Stimulated activated CD8-positive, alpha-beta memory T cell treated with anti-CD3 and anti-CD28 coated beads, Interleukin-12 subunit alpha, Interleukin-12 subunit beta, amount 100 ng/mL, for 1 hour (primary cell): ENCODE data around the gene EFNA1.
"Not testable (repeated sequence)": the region's sequence is repeated elsewhere in the genome, so short reads cannot be mapped to it uniquely, and the experiment has no call there.

Experiments
- DNase-seq: peaks from one replicate; pipeline ENCODE4 v3.0.0-alpha.2; 2020; ENCODE audit warnings: low read depth

EFNA1 gene

GRCh38 chr1:155092131-155092530, 35.5 kb upstream of the EFNA1 start:
- no peak for DNase-seq

- DNase-seq, result no peak
Observed at GRCh38 chr1:155092641-155093040, 35.0 kb upstream of the EFNA1 start.

GRCh38 chr1:155093911-155094621, 33.6 kb upstream of the EFNA1 start:
- DNase-seq, result no peak

- DNase-seq, result no peak
Observed at GRCh38 chr1:155094622-155094948, 33.1 kb upstream of the EFNA1 start.

- DNase-seq, result no peak
Observed at GRCh38 chr1:155099331-155099730, 28.3 kb upstream of the EFNA1 start.

- DNase-seq, result no peak
Observed at GRCh38 chr1:155103325-155103724, 24.4 kb upstream of the EFNA1 start.

GRCh38 chr1:155104605-155105534, 22.8 kb upstream of the EFNA1 start:
- DNase-seq, result no peak

GRCh38 chr1:155105604-155106011, 22.1 kb upstream of the EFNA1 start:
- DNase-seq, result no peak

- no peak for DNase-seq
Observed at GRCh38 chr1:155106862-155107261, 20.8 kb upstream of the EFNA1 start.

- no peak for DNase-seq
Observed at GRCh38 chr1:155107309-155108264, 20.1 kb upstream of the EFNA1 start.

- no peak for DNase-seq
Observed at GRCh38 chr1:155108296-155108695, 19.4 kb upstream of the EFNA1 start.

- DNase-seq, result no peak
Observed at GRCh38 chr1:155110381-155110780, 17.3 kb upstream of the EFNA1 start.

GRCh38 chr1:155110826-155111225, 16.9 kb upstream of the EFNA1 start:
- no peak for DNase-seq

GRCh38 chr1:155113450-155113980, 14.2 kb upstream of the EFNA1 start:
- DNase-seq, result no peak

GRCh38 chr1:155116113-155116764, 11.4 kb upstream of the EFNA1 start:
- no peak for DNase-seq

- DNase-seq, result no peak
Observed at GRCh38 chr1:155117610-155118009, 10.1 kb upstream of the EFNA1 start.

GRCh38 chr1:155118090-155118489, 9.6 kb upstream of the EFNA1 start:
- not testable (repeated sequence) for DNase-seq

GRCh38 chr1:155120253-155120652, 7.4 kb upstream of the EFNA1 start:
- no peak for DNase-seq

GRCh38 chr1:155121249-155121648, 6.4 kb upstream of the EFNA1 start:
- no peak for DNase-seq

GRCh38 chr1:155122308-155122707, 5.4 kb upstream of the EFNA1 start:
- DNase-seq, result no peak

GRCh38 chr1:155123801-155124200, 3.9 kb upstream of the EFNA1 start:
- no peak for DNase-seq
